WTC11 (cell line): Measurements from ENCODE around the gene RCC2. TPM values are rescaled to one million over a fixed set of nuclear protein-coding genes. Genes with fewer than 3 reads are reported as not detected.

Source experiments
- ATAC-seq: fragments of 200-7000 bp; cut with Tn5 transposase; 2 replicates; pipeline ENCODE4 v1.10.0; 2021; ENCODE audit warnings: mild to moderate bottlenecking, moderate library complexity
- CTCF ChIA-PET: fragments of 300-600 bp; sonication (Branson Sonifier 250); formaldehyde crosslinking; loops from one replicate; lab custom pipeline; 2021; ENCODE audit warnings: antibody characterized with exemption; lab: Charles Lee
- POLR2A ChIA-PET: fragments of 350-600 bp; sonication (Branson Sonifier 250); formaldehyde crosslinking; loops from one replicate; lab custom pipeline; 2021; ENCODE audit warnings: antibody characterized with exemption; lab: Charles Lee
- DNase-seq: peaks from one replicate; pipeline ENCODE4 v3.0.0; 2021; ENCODE audit warnings: low spot score
- H3K27ac Mint-ChIP-seq: 2 replicates; pipeline ENCODE4 v1.8.0; 2021; ENCODE audit warnings: mixed read lengths
- H3K27me3 Mint-ChIP-seq: 2 replicates; pipeline ENCODE4 v1.8.0; 2021; ENCODE audit warnings: low read depth, mild to moderate bottlenecking, moderate library complexity, mixed read lengths
- H3K36me3 Mint-ChIP-seq: 2 replicates; pipeline ENCODE4 v1.8.0; 2021; ENCODE audit warnings: mixed read lengths
- H3K4me1 Mint-ChIP-seq: 2 replicates; pipeline ENCODE4 v1.8.0; 2022; ENCODE audit warnings: mixed read lengths
- H3K4me3 Mint-ChIP-seq: 2 replicates; pipeline ENCODE4 v1.8.0; 2021; ENCODE audit warnings: mild to moderate bottlenecking, moderate library complexity, mixed read lengths
- H3K9me3 Mint-ChIP-seq: 2 replicates; pipeline ENCODE4 v1.8.0; 2021; ENCODE audit warnings: mixed read lengths
- ARID4B ChIP-seq: sonication (generic); formaldehyde crosslinking; IDR thresholded peaks from 2 replicates; pipeline ENCODE4 v1.8.0; 2023; ENCODE audit warnings: missing genetic modification reagents, mild to moderate bottlenecking, borderline replicate concordance
- CBFB ChIP-seq: sonication (generic); formaldehyde crosslinking; IDR thresholded peaks from 2 replicates; pipeline ENCODE4 v1.8.1; 2022; ENCODE audit warnings: mild to moderate bottlenecking, low read depth, missing genetic modification reagents
- CREB1 ChIP-seq: sonication (generic); formaldehyde crosslinking; IDR thresholded peaks from 2 replicates; pipeline ENCODE4 v1.8.0; 2023; ENCODE audit warnings: mild to moderate bottlenecking, missing genetic modification reagents
- ELF4 ChIP-seq: sonication (generic); formaldehyde crosslinking; IDR thresholded peaks from 2 replicates; pipeline ENCODE4 v1.8.1; 2022; ENCODE audit warnings: low read depth, mild to moderate bottlenecking, moderate library complexity, missing genetic modification reagents
- HMGA2 ChIP-seq: fragments of 250-450 bp; sonication (Bioruptor Pico); IDR thresholded peaks from 2 replicates; pipeline ENCODE4 v1.4.0; 2021; ENCODE audit warnings: mild to moderate bottlenecking, moderate library complexity
- IRF1 ChIP-seq: sonication (generic); formaldehyde crosslinking; IDR thresholded peaks from 2 replicates; pipeline ENCODE4 v1.8.0; 2023; ENCODE audit warnings: missing genetic modification reagents
- JAZF1 ChIP-seq: fragments of 250-450 bp; sonication (Bioruptor Pico); IDR thresholded peaks from 2 replicates; pipeline ENCODE4 v1.9.0; 2021; ENCODE audit warnings: moderate library complexity, mild to moderate bottlenecking, inconsistent platforms
- NFE2L1 ChIP-seq: sonication (generic); formaldehyde crosslinking; IDR thresholded peaks from 2 replicates; pipeline ENCODE4 v1.8.1; 2023; ENCODE audit warnings: missing genetic modification reagents
- OVOL2 ChIP-seq: fragments of 250-450 bp; sonication (Bioruptor Pico); IDR thresholded peaks from 2 replicates; pipeline ENCODE4 v1.9.0; 2021; ENCODE audit warnings: mild to moderate bottlenecking, borderline replicate concordance
- SMAD3 ChIP-seq: sonication (generic); formaldehyde crosslinking; IDR thresholded peaks from 2 replicates; pipeline ENCODE4 v1.8.0; 2022; ENCODE audit warnings: missing genetic modification reagents, mild to moderate bottlenecking, borderline replicate concordance
- TCF7 ChIP-seq: sonication (generic); formaldehyde crosslinking; IDR thresholded peaks from 2 replicates; pipeline ENCODE4 v1.8.0; 2022; ENCODE audit warnings: mild to moderate bottlenecking, low read depth, missing genetic modification reagents, moderate library complexity
- ZNF532 ChIP-seq: fragments of 250-450 bp; sonication (Bioruptor Pico); IDR thresholded peaks from 2 replicates; pipeline ENCODE4 v1.9.0; 2021; ENCODE audit warnings: mild to moderate bottlenecking, borderline replicate concordance
- total RNA-seq: library from RNA; stranded (reverse); gene quantifications from 3 replicates; pipeline ENCODE4 v1.2.3, GENCODE V29; 2021

Gene RCC2
- total RNA-seq, 1 experiment from 2014 or later: 377 TPM

- peaks cover 19% of the 10 kb centered on the region for H3K4me1 Mint-ChIP-seq
- ChIA-PET POLR2A (no interaction called here), CTCF (interaction anchor here (0.5 to 2.9 kb wide), 9 partner anchors 9 to 508 kb away, joined by 3 to 18 read pairs (median 3); no protein-coding TSS in a partner anchor)
These were observed 46.8 kb upstream of the RCC2 start for GRCh38 chr1:17486242-17486641.

More at GRCh38 chr1:17486242-17486641, 46.8 kb upstream of the RCC2 start:
- Mint-ChIP-seq H3K27me3 (peaks cover 2% of the 10 kb centered on the region; the same call in 1 of the 2 replicates), H3K9me3 (0 out of 2 replicates have a peak, but pooled peaks cover 7% of the 10 kb centered on the region), H3K36me3 (no peaks in the 10 kb centered on the region), H3K27ac (no peak overlapping the region), H3K4me3 (no peak overlapping the region)
- DNase-seq (peak; percentile 41), ATAC-seq (no peak)
- TF ChIP-seq ZNF532: no peak
- no peak for TF ChIP-seq ELF4 (CRISPR knock-in tag)
- no peak for TF ChIP-seq ARID4B (CRISPR knock-in tag)
- TF ChIP-seq JAZF1: no peak
- TF ChIP-seq CBFB (CRISPR knock-in tag): no peak
- TF ChIP-seq IRF1: no peak
- TF ChIP-seq HMGA2 (CRISPR knock-in tag): no peak
- TF ChIP-seq SMAD3 (CRISPR knock-in tag): no peak
- no peak for TF ChIP-seq TCF7 (CRISPR knock-in tag)
- no peak for TF ChIP-seq CREB1 (CRISPR knock-in tag)
- TF ChIP-seq NFE2L1 (CRISPR knock-in tag): no peak
- no peak for TF ChIP-seq OVOL2
